ENCODE results near the gene EEF1AKMT3.

Gene EEF1AKMT3

DNA sequence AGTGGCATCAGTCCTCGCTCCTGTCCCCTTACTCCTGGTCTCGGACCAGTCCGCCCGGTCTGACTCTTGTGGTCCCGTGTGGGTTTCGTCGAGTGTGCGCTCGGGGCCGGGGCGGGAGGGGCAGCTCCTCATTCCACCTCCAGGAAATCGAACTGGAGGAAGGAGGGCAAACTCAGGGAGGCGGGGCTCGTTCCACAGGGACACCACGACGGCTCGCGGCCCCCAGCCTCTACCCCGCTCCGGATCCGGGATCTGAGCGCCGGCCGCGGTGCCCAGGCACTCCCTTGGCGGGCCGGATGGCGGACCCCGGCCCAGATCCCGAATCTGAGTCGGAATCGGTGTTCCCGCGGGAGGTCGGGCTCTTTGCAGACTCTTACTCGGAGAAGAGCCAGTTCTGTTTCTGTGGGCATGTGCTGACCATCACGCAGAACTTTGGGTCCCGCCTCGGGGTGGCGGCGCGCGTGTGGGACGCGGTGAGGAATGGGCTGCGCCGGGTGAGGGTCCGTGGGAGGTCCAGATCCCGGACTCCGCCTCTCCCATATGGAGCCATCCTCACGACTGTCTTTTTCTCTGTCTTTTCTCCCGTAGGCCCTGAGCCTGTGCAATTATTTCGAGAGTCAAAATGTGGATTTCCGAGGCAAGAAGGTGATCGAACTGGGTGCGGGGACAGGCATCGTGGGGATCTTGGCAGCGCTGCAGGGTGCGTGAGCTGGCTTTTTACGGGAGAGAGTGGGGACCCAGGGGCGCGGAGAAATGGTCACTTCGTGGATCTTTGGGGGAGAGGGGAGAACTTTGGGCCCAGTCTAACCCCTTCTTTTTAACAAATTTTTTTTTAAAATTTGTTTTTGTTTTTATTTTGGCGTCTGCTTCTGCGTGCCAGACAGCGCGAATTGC lies at the start of gene EEF1AKMT3:
EEF1AKMT3 (plus strand) TSS at position 186 of the 894 bp plus-strand sequence; CDS start at position 297, 111 bp downstream.
- TF ChIP-seq, protein P1, sequence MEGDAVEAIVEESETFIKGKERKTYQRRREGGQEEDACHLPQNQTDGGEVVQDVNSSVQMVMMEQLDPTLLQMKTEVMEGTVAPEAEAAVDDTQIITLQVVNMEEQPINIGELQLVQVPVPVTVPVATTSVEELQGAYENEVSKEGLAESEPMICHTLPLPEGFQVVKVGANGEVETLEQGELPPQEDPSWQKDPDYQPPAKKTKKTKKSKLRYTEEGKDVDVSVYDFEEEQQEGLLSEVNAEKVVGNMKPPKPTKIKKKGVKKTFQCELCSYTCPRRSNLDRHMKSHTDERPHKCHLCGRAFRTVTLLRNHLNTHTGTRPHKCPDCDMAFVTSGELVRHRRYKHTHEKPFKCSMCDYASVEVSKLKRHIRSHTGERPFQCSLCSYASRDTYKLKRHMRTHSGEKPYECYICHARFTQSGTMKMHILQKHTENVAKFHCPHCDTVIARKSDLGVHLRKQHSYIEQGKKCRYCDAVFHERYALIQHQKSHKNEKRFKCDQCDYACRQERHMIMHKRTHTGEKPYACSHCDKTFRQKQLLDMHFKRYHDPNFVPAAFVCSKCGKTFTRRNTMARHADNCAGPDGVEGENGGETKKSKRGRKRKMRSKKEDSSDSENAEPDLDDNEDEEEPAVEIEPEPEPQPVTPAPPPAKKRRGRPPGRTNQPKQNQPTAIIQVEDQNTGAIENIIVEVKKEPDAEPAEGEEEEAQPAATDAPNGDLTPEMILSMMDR (IDR thresholded peaks at IDR 0.05): peak in 1 of 2 experiments; percentile 12
- Histone ChIP-seq H3K4me3 (peak within 1 kb of the TSS; percentile 68 to 90), H3K4me1 (peaks cover 0 to 21% (median 16%) of the 10 kb centered on the region in 4 donors), H3K36me3 (peaks cover 0 to 34% (median 12%) of the 10 kb centered on the region in 3 donors), H3K27ac (peak within 1 kb of the TSS; percentile 91 to 92), H3K9me3 (no peaks in the 10 kb centered on the region), H3K27me3 (no peaks in the 10 kb centered on the region)
- intact Hi-C loops (cut with DNase I; ENCODE audit: low total_unique reads): no loop called here
- DNase-seq: peak; percentile 72 to 86

DNA sequence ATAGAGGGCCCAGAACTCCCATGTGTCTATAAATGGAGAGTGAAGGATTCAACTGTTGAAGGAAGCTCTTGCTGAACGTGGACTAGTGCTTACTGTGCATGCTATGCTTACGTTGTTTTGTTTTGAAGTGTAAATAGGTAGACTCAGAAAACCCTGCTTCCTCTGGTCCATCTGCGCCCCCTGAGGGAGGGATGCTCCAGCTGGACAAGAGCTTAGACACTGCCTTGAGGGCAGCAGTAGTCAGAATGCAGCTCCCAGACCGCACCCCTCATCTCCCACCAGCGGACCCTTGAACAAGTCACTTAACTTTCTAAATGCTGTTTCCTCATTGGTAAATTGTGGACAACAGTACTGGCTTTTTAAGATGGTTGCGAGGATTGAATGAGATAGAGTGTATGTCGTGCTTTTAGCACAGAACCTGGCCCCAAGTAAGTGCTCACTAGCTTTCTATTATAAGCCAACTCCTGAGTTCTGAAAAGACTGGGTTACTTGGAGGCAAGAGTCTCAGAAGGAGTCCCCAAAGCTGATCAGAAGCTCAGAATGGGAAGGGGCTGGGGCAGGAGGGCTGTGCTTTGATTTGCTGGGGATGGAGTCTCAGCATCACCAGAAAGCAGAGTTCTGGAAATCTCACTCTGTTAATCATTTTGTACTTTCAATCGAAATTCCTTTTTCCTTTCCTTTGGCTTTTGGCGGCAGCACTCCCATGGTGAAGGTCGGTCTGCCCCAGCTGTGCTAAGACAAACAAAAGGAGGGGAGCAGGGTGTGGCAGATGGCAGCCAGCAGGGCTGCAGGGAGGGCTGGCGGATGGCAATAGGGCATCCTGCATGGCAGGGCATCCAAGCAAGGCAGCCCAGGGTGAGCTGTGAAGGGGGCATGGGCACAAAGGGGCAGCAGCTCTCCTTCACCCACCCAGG lies 49.4 kb upstream of the EEF1AKMT3 start:
- Histone ChIP-seq H3K36me3 (peaks cover 29 to 43% (median 38%) of the 10 kb centered on the region in 3 donors), H3K4me1 (peaks cover 0 to 19% (median 15%) of the 10 kb centered on the region in 4 donors), H3K9me3 (no peaks in the 10 kb centered on the region), H3K27ac (no peak overlapping the region), H3K27me3 (peaks cover 0 to 28% of the 10 kb centered on the region in 2 donors), H3K4me3 (no peak overlapping the region)
- no peak for DNase-seq
- TF ChIP-seq, protein P1 (IDR thresholded peaks at IDR 0.05): no peak
- intact Hi-C loops (cut with DNase I; ENCODE audit: low total_unique reads): loop anchor here (10.0 kb wide), 1 partner anchor 182 kb away; no protein-coding TSS in a partner anchor

DNA sequence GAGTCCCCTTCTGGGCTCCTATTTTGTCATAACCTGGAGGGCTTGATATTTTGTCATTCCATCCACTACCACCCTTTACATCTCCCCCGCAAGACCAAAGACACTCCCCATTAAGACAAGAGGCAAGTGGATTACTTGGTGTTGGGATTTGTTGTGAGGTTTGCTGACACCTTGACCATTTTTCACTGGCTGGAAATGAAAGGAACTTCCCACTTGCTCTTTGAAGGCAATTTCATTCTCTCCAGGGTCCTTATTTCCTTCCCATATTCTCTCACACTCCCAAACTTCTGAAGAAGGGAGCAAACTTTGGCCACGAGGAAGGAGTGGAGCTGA lies 48.8 kb upstream of the EEF1AKMT3 start:
- Histone ChIP-seq H3K4me1 (peaks cover 0 to 19% (median 15%) of the 10 kb centered on the region in 4 donors), H3K9me3 (no peaks in the 10 kb centered on the region), H3K27me3 (peaks cover 0 to 28% of the 10 kb centered on the region in 2 donors), H3K4me3 (no peak overlapping the region), H3K36me3 (peaks cover 22 to 37% (median 32%) of the 10 kb centered on the region in 3 donors), H3K27ac (no peak overlapping the region)
- TF ChIP-seq, protein P1 (IDR thresholded peaks at IDR 0.05): no peak
- no peak for DNase-seq
- intact Hi-C loops (cut with DNase I; ENCODE audit: low total_unique reads): loop anchor here (10.0 kb wide), 1 partner anchor 181 kb away; no protein-coding TSS in a partner anchor

DNA sequence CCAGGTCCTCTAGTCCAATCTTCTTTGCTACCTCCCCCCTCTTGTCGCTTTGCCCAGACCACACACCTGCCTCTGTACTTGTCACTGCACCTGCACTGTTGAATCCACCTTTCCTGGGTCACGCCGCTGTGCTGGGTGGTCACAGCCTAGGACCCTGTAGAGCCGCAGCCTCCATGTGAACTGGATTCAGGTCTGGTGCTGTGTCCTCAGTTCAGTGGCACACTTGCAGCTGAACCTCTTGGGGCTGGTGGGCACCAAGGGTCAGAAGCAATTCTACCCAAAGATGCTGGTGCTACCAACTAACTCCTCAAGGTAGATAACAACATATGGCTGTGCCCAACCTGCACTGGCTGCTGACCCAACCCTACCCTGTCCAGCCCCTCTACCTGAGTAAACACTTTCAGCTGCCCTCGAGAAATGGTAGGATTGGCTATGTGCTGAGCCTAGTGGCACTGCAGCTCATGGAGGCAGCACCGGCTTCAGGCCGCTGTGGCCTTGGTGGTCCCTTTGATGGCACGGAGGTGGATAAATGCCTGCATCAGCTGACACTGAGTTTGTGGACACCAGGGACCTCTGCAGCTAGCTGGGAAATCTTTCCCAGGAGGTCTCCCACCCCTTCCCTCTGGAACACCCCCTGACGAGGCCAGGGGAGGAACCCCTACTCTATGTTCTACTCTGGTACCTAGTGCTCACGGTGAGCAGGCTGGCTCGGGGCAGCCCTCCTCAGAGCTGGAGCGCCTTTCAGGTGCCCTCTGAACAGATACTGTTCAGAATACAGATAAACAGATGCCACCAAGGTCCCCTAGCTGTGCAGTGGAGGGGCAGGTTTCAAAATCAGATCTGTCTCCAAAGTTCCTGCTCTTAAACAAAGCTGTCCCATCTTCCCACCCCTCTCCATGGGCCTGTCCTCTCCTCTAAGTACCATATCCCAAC lies 48.1 kb upstream of the EEF1AKMT3 start:
- peaks cover 0 to 28% of the 10 kb centered on the region in 2 donors for H3K27me3 ChIP-seq
- no peak for DNase-seq
- no peak overlapping the region for H3K4me3 ChIP-seq
- no peak overlapping the region for H3K27ac ChIP-seq
- H3K36me3 ChIP-seq: peaks cover 16 to 30% (median 25%) of the 10 kb centered on the region in 3 donors
- TF ChIP-seq, protein P1 (IDR thresholded peaks at IDR 0.05): no peak
- intact Hi-C loops (cut with DNase I; ENCODE audit: low total_unique reads): loop anchor here (10.0 kb wide), 1 partner anchor 181 kb away; no protein-coding TSS in a partner anchor
- H3K9me3 ChIP-seq: no peaks in the 10 kb centered on the region
- H3K4me1 ChIP-seq: peaks cover 0 to 19% (median 15%) of the 10 kb centered on the region in 4 donors
